Stimulated activated CD4-positive, alpha-beta T cell treated with anti-CD3 and anti-CD28 coated beads, Interleukin-1b, Interleukin-23, amount 100 ng/mL, for 4 hours (primary cell): ENCODE measurements around the gene CATSPERZ.
A peak's percentile ranks its signal among the peaks of the same experiment; 100 is the strongest.
"Not testable (repeated sequence)": the region's sequence is repeated elsewhere in the genome, so short reads cannot be mapped to it uniquely, and the experiment has no call there.

Source experiments
- DNase-seq, 2 donors: peaks; one replicate each; pipeline ENCODE4 v3.0.0-alpha.2; 2020; ENCODE audit warnings: low read depth in 2 of 2

Gene CATSPERZ

DNA sequence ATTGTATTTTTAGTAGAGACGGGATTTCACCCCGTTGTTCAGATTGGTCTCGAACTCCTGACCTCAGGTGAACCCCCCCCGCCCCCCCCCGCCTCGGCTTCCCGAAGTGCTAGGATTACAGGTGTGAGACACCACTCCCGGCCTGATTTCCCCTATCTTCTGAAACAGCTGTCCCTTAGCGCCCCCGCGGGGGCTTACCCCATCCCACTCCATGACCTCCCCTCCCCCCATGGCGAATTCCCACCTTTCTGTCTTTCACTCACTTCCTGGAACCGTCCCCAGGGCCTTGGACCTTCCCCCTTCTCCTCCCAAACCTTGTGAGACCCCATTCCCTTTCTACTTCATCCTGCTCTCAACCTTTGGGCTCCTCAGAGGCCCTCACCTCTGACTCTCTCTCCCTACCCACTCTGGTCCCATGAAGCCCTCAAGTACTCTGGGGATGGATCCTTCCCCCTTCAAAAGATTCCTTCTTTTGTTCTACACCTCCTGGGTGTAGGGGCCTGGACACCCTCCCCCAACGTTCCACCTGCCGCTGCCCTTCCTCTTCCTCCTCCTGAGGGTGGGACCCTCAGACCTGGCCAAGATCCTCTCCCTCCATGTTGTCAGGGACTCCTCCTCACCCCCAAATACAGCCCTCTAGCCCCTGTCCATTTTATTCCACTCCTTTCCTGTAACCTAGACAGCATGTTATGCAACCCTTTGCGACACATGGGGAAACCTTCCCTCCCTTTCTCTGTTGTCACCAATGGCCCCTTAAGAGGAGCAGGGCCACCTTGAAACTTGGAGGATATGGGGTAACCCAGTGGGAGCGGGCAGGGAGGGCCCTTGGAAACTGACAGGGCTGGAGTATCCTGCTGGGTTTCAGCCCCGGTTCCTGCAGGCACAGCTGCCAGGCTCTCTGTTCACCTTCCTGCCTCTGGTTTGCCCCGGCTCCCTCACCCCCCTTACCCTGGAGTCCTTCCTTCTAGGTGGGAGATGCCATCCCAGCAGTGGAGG is 18.9 kb downstream of the CATSPERZ start:
- DNase-seq: no peak

DNA sequence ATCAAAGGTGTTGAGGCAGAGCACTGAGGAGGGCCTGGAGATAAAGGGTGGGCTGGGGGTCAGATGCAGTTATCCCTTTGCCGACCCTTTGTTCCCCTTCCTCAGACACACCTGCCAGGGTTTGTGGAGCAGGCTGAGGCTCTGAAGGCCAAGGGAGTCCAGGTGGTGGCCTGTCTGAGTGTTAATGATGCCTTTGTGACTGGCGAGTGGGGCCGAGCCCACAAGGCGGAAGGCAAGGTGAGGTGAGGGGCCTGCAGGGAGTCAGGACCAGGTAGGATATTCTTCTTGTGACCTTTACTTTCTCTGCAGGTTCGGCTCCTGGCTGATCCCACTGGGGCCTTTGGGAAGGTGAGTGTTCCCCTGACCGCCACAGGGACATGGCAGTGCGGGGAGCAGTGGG is 20.4 kb downstream of the CATSPERZ start:
- DNase-seq: no peak

DNA sequence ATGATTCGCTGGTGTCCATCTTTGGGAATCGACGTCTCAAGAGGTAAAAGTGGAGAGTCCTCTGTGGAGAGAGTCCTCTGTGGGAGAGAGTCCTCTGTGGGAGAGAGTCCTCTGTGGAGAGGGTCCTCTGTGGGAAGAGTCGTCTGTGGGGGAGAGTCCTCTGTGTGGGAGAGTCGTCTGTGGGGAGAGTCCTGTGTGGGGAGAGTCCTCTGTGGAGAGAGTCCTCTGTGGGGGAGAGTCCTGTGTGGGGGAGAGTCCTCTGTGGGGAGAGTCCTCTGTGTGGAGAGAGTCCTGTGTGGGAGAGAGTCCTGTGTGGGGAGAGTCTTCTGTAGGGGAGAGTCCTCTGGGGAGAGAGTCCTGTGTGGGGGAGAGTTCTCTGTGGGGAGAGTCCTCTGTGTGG is 20.9 kb downstream of the CATSPERZ start:
- no peak for DNase-seq

DNA sequence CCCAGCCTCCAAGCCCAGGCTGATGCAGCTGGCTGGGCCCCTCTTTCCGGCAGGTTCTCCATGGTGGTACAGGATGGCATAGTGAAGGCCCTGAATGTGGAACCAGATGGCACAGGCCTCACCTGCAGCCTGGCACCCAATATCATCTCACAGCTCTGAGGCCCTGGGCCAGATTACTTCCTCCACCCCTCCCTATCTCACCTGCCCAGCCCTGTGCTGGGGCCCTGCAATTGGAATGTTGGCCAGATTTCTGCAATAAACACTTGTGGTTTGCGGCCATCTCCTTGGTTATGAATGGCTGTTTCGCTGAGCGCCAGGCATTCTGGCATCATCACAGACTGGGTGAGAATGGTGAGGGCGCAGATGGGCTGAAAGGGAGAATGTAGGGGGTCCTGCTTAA is 21.4 kb downstream of the CATSPERZ start:
- DNase-seq: no peak

DNA sequence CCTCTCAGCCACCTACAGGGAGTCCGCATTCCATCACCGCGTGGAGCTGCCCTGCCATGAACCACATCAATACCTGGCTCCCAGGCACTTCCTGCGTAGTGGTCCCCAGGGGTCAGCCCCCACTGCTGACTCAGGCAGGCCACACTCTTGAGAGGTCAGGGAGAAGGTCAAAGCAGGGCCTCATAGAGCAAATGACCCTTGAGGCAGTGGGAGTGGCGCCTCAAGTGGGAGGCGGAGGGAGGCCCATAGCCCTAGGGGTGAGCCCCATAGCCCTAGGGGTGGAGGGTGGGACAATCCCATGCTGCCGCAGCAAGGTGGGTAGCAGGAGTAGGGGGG is 22.7 kb downstream of the CATSPERZ start:
- DNase-seq: no peak

DNA sequence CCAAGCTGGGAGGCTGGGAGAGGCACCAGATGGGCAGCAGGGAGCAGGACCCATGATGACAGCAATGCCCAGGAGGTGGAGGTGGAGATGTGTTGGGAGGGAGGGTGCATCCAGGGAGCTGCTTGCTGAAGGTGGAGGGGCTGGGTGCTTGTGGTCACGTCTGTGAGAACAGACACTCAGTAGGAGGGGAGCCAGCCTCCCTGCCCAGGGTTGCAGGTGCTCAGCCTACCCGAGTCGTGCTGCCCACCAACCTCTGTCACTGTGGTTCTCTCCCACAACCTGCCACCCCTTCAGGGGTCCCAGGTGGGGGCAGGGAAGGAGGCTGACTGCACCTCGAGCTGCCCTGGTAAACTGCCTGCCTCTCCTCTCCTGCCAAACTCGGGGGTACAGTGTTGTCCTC is 23.2 kb downstream of the CATSPERZ start:
- DNase-seq: no peak

DNA sequence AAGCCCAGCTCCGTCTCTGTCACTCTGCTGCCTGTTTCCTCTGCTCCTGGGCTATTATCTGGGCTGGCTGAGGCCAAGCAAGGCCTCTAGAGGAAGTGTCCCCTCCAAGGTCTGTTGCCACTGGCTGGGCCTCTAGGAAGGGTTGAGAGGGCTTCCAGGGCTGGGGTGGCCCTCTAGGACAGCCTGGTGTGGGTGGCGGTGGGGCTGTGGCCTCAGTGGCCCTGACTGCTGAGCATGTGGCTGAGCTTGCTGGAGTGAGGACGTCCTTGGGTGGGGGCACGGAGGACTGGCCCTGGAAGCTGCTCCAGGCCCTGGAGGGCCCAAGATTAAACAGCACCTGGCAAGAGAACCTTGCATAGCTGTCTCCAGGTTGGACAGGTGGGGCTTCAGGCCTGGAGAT is 23.8 kb downstream of the CATSPERZ start:
- not testable (repeated sequence) for DNase-seq

DNA sequence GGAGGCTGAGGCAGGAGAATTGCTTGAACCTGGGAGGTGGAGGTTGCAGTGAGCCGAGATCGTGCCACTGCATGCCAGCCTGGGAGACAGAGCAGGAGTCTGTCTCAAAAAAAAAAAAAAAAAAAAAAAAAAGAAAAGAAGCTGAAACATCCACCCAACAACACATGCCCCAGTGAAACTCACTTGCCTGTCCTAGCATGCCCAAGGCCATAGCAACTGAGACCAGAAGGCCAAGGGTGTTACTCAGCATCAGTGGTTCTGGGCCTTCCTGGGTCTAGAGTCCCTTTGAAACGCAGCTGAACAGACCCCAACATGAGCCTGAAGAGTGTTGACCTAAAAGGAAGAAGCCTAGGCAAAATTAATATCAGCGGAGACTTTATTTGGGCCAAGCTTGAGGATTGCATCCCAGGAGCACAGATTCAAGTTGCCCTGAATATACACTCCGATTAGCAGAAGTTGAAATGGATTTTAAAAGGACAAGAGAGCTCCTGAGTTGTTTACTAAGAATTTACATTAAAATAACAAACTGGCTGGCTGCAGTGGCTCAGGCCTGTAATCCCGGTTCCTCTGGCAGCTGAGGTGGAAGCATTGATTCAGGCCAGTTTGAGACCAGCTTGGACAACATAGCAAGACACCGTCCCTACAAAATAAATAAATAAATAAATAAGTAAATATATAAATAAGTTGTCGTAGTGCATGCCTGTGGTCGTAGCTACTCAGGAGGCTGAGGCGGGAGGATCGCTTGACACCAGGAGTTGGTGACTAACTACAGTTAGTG is 24.7 kb downstream of the CATSPERZ start:
- no peak for DNase-seq

DNA sequence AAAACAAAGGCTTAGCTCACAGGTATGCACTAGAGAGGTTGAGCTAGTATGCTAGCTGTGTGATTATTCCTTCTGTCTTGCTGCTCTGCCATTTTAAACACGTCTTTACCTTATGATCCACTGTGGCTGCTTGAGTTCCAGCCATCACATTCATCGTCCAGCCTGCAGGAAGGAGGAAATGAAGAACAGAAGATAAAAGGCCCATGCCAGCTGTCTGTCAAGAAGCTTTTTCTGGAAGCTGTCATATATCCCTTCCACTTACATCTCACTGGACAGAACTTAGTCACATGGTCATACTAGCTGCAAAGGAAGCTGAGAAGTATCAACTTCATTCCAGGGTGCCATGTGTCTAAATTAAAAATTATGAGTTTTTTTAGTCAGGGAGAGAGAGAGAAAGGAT is 27.2 kb downstream of the CATSPERZ start:
- DNase-seq: no peak

DNA sequence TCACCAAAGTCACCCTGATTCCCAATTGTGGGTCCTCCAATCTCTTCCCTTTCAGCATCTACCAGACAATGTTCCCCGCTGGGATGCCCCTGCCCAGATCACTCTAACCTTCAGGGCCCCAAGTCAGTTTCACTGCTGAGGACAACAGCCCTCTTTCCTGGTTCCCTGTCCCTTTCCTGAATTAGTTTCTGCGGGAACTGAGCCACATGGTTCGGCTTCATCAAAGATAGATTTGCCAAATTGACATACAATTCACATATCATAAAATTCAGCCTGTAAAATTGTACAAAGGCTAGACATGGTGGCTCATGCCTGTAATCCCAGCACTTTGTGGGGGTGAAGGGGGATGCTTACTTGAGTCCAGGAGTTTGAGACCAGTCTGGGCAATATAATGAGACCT is 27.8 kb downstream of the CATSPERZ start:
- DNase-seq: no peak

DNA sequence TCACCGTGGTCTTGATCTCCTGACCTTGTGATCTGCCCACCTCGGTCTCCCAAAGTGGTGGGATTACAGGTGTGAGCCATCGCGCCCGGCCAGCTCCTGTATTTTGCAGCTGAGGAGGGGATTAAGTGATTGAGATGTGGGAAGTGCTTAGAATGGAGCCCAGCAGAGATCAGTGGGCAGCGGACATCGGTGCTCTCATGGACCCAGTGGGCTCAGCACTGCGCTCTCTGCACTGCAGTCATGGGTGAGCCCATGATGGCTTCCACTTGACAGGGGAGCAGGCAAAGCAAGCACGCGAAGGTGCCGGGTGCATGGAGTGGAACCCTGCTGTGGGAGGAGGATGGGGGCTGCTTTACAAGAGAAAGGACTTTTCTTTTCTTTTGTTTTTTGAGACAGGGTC is 30.7 kb downstream of the CATSPERZ start:
- DNase-seq: no peak

DNA sequence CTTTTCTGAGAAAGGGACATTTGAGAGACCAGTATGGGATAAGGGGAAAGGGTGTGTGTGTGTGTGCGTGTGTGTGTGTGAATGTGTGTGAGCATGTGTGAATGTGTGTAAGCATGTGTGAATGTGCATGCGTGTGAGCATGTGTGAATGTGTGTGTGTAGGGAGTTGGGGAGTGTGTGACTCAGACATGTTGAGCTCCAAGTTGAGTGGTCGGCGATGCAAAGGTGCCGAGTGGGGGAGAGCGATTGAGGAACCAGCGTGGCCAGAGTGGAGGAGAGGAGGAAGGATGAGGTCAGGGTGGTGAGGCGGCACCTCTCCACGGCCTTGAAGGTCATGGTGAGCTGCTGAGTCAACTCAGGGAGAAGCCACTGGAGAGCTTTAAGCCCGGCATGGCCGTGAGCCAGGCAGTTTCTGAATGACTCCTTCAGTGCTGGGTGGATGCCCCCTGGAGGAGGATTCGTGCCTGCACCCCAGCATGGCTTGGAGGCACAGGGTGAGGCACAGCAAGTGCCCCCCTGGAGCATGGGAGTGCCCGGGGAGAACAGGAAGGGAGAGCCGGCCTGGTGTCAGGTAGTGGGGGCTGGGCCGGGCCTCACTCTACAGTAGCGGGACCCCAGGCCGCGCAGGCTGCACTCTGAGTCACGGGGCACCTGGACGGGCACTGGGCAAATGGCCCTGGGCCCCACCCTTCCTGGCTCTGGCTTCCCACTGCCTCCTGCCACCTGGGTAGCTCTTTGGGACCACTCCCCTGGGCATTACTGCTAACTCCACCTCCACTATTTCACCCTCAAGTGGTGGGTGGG is 31.6 kb downstream of the CATSPERZ start:
- DNase-seq: peak; percentile 47 to 51

DNA sequence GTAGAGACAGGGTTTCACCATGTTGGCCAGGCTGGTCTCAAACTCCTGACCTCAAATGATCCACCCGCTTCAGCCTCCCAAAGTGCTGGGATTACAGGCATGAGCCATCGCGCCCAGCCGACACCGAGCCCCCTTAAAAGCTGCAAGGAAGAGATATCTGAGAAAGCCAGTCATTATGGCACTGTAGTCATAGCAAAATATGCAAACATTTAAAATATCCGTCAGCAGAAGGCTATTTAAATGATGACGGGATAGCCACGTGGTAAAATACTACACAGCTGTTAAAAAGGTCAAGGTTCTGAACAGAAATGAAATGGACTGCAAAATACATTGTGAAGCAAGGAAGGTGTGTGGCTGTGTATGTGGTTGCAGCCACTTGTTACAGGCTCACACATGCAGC is 33.4 kb downstream of the CATSPERZ start:
- no peak for DNase-seq

DNA sequence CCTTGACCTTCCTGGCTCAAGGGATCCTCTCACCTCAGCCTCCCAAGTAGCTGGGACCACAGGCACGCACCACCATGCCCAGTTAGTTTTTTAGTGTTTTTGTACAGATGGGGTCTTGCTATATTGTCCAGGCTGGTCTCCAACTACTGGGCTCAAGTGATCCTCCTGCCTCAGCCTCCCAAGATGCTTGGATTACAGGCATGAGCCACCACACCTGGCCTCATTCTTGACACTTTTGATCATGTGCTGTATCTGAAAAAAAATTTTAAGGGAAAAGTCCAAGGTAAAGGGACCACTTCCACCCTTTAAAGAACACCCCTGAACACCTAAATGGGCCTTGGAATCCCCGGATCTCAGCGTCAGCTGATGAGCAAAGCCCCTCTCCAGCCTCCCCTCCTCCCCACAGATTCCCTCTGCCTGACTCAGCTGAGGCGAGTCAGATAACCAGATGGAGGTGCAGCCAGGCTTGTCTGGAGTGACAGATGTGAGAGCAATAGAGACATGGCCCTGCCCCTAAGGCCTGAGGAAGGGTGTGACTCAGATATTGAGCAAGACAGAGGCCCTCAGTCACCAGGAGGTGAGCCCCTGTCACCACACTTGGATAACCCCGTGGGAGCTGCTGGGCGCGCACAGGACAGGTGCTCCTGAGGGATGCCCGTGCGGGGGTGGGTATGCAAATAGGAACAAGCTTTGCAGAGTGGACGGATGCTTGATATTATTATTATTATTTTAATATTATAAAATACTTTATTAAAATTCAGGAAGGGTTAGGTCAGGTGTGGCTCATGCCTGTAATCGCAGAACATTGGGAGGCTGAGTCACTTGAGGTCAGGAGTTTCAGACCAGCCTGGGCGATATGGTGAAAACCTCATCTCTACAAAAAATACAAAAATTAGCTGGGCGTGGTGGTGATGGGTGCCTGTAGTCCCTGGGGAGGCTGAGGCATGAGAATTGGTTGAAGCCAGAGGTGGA is 34.9 kb downstream of the CATSPERZ start:
- no peak for DNase-seq

DNA sequence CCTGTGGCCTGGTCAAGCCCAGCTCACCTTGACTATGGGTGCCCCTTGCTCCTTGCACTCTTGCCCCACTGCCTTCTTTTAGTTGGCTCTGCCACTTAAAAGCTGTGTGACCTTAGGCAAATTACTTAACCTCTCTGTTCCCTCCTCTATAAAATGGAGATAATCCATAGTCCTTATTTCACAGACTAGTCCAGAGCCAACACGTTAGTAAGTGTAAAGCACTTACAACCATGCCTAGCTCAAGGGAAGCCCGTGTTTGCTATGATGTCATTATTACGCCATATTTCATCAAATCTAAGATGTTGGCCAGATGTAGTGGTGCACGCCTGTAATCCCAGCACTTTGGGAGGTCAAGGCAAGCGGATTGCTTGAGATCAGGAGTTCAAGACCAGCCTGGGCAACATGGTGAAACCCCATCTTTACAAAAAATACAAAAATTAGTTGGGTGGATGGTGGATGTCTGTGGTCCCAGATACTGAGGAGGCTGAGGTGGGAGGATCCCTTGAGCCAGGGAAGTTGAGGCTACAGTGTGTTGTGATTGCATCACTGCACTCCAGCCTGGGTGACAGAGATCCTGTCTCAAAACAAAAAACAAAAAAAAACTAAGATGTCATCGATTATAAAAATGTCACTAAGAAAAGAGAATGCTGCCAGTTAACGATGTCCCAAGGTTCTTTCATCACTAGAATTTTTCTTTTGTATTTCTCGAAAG is 37.5 kb downstream of the CATSPERZ start:
- no peak for DNase-seq

DNA sequence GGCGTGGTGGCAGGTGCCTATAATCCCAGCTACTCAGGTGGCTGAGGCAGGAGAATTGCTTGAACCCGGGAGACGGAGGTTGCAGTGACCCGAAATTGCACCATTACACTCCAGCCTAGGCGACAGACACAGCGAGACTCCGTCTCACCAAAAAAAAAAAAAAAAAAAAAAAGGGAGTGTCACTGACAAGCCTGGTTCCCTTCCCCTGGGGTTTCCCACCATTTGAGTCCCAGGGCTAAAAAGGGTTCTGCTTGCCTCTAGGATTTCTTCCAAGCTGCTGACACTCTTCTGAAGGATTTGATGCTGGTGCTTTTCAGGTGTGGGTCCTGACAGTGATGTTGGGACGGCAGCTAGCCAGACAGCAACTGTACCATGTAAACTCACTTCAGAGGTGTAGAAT is 38.6 kb downstream of the CATSPERZ start:
- DNase-seq: no peak

DNA sequence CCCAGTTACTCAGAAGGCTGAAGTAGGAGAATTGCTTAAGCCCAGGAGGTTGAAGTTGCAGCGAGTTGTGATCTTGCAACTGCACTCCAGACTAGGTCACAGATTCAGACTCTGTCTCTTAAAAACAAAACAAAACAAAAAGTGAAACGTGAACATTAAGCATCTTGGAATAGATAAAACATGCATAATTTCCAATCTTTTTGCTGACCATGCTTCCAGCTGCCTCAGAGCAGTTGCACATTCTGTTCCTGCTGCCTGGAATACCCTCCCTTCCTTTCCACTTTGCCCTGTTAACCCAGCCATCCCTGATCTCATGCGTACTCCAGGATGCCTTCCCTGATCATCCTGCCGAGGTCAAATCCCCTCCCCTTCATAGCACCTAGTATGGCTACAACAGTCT is 39.1 kb downstream of the CATSPERZ start:
- no peak for DNase-seq

DNA sequence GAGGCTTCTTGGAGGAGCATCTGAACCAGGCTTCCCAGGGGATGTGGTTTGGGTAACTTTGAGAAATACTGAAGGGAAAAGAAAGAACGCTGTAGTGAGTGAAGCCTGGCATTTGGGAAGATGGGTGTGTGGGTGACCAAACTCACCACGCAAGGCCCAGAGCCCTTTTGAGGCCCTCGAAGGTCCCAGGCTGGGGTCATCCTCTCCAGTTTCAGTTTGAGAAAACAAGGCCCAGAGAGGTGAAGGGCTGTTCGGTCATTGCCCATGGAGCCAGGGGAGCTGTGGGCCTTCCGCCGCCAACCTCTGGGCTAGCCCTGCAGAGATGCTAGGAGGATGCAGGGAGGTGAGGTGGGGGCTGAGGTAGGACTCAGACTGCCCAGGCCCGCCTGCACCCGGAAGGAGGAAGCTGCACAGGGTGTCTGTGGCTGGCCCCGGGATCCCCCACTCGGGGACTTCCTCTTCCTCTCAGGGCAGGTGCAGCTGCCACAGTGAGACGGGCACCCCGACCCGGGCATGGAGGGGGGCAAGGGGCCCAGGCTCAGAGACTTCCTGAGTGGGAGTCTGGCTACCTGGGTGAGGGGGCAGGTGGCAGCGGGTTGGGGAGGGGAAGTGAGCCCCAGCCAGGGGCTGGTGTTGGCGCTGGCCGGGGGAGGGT is 39.7 kb downstream of the CATSPERZ start, which contains the start of gene CCDC88B:
CCDC88B (plus strand) TSS at position 451 of the 655 bp plus-strand sequence; CDS start at position 514, 63 bp downstream.
- peak; percentile 64 for DNase-seq

DNA sequence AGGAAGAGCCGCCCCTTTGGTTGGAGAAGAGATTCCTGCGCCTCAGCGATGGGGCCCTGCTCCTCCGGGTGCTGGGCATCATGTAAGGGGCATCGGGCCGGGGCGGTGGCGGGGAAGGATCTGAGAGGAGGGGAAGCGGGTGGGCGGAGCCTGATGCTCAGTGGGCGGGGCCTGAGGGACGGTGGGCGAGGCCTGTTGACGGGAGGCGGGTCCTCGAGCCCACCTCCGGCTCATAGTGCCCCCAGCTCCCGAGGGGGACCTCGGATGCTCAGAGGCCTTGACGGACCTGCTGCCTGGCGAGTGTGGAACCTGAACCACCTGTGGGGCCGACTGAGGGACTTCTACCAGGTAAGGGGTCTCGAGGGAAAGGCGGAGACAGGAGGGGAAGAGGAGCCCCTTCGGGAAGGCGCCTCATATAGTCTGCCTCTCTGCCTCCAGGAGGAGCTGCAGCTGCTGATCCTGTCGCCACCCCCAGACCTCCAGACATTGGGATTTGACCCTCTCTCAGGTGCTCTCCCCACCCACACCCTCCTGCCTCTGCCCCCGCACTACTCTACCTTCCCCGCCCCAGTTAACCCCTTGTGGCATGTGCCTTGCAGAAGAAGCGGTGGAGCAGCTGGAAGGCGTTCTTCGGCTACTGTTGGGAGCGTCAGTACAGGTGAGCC is 40.6 kb downstream of the CATSPERZ start:
- DNase-seq: peak; percentile 68 to 77
